A673 (cell line): ENCODE data around the gene STXBP4. TPM values are rescaled to one million over a fixed set of nuclear protein-coding genes. Genes with fewer than 3 reads are reported as not detected.

Source experiments
- BruUV-seq: library from RNA; stranded (reverse); fragments of 400-500 nt; replicated peaks from 2 replicates; lab custom pipeline; 2021; lab: Mats Ljungman, UMichigan
- CTCF ChIA-PET: fragments of 300-600 bp; sonication (Branson Sonifier 250); formaldehyde crosslinking; loops from one replicate; lab custom pipeline; 2022; ENCODE audit warnings: antibody characterized with exemption; lab: Charles Lee
- POLR2A ChIA-PET: fragments of 300-600 bp; sonication (Branson Sonifier 250); formaldehyde crosslinking; loops from one replicate; lab custom pipeline; 2022; ENCODE audit warnings: antibody characterized with exemption; ENCODE audit not compliant: low non-redundant PET; lab: Charles Lee
- DNase-seq: peaks from one replicate; pipeline ENCODE4 v3.0.0-alpha.2; 2015; ENCODE audit warnings: low spot score
- H3K27ac ChIP-seq: fragments of 200-600 bp; sonication (generic); 2 replicates; pipeline ENCODE4 v1.5.1; 2016; ENCODE audit warnings: mixed run types, low read depth, mild to moderate bottlenecking, mixed read lengths, antibody characterized with exemption, low read length; ENCODE audit not compliant: poor library complexity, severe bottlenecking
- H3K27me3 ChIP-seq: fragments of 200-600 bp; sonication (generic); replicated peaks from 2 replicates; pipeline ENCODE4 v1.6.1; 2017; ENCODE audit warnings: mixed run types, low read depth, mild to moderate bottlenecking, mixed read lengths, antibody characterized with exemption, low read length; ENCODE audit not compliant: insufficient read depth, poor library complexity
- H3K36me3 ChIP-seq: fragments of 200-600 bp; sonication (generic); 2 replicates; pipeline ENCODE4 v1.6.1; 2016; ENCODE audit warnings: mixed run types, mild to moderate bottlenecking, mixed read lengths, antibody characterized with exemption, low read length; ENCODE audit not compliant: insufficient read depth, poor library complexity, severe bottlenecking
- H3K4me1 ChIP-seq: fragments of 200-600 bp; sonication (generic); 2 replicates; pipeline ENCODE4 v1.6.1; 2017; ENCODE audit warnings: mixed run types, mild to moderate bottlenecking, mixed read lengths, antibody characterized with exemption, low read length; ENCODE audit not compliant: insufficient read depth, poor library complexity, severe bottlenecking
- H3K4me3 ChIP-seq: fragments of 200-600 bp; sonication (generic); 2 replicates; pipeline ENCODE4 v1.5.1; 2016; ENCODE audit warnings: low read depth, mixed run types, mild to moderate bottlenecking, mixed read lengths, low read length; ENCODE audit not compliant: poor library complexity, severe bottlenecking
- H3K9me3 ChIP-seq: fragments of 200-600 bp; sonication (generic); 2 replicates; pipeline ENCODE4 v1.6.1; 2016; ENCODE audit warnings: mixed run types, low read depth, mild to moderate bottlenecking, mixed read lengths, antibody characterized with exemption, low read length; ENCODE audit not compliant: poor library complexity, severe bottlenecking
- EZH2 ChIP-seq: fragments of 200-600 bp; sonication (generic); IDR thresholded peaks from 2 replicates; pipeline ENCODE4 v1.6.1; 2017; ENCODE audit warnings: borderline replicate concordance, low read depth, mild to moderate bottlenecking, mixed read lengths, antibody characterized with exemption, low read length; ENCODE audit not compliant: poor library complexity, severe bottlenecking
- intact Hi-C: fragments of 100-400 bp; cut with micrococcal nuclease; formaldehyde crosslinking; loops from one replicate; pipeline ENCODE4 v1.10.0; 2022; ENCODE audit not compliant: unreplicated experiment
- total RNA-seq: library from RNA; stranded (reverse); gene quantifications from 2 replicates; pipeline ENCODE4 v1.2.3, GENCODE V29; 2021
- TF ChIP-seq, protein P1 (sequence below): fragments of 300-800, 200-600 bp; sonication (generic); conservative IDR thresholded peaks from 2 replicates; pipeline ENCODE4 v1.5.1; 2017; ENCODE audit warnings: low read depth, mild to moderate bottlenecking, antibody characterized with exemption, low read length, moderate library complexity, mixed read lengths

Gene STXBP4
- total RNA-seq, 1 experiment from 2014 or later = 24.2 TPM

DNA sequence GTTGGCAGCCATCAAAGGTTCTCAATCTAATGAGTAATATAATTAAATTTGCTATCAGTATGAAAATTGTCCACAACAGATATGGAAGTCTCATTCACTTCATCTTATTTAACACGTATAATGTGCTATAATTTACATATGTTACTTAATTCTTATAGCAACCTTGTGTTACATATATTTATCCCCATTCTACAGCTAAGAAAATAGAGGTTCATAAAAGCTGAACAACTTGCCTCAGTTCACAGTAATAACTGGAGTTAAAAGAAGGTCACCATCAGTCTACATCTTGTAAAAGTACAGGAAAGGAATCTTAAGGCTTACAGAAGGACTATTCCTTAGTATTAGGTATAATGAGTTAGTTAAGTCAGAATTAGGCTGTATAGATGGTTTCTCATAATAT is 27.9 kb downstream of the STXBP4 start:
- Histone ChIP-seq H3K36me3 (peaks cover 4% of the 10 kb centered on the region), H3K27ac (no peak overlapping the region), H3K9me3 (no peaks in the 10 kb centered on the region), H3K27me3 (no peaks in the 10 kb centered on the region), H3K4me1 (no peaks in the 10 kb centered on the region), H3K4me3 (no peak overlapping the region)
- TF ChIP-seq, protein P1, sequence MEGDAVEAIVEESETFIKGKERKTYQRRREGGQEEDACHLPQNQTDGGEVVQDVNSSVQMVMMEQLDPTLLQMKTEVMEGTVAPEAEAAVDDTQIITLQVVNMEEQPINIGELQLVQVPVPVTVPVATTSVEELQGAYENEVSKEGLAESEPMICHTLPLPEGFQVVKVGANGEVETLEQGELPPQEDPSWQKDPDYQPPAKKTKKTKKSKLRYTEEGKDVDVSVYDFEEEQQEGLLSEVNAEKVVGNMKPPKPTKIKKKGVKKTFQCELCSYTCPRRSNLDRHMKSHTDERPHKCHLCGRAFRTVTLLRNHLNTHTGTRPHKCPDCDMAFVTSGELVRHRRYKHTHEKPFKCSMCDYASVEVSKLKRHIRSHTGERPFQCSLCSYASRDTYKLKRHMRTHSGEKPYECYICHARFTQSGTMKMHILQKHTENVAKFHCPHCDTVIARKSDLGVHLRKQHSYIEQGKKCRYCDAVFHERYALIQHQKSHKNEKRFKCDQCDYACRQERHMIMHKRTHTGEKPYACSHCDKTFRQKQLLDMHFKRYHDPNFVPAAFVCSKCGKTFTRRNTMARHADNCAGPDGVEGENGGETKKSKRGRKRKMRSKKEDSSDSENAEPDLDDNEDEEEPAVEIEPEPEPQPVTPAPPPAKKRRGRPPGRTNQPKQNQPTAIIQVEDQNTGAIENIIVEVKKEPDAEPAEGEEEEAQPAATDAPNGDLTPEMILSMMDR = no peak
- no peak for TF ChIP-seq EZH2
- DNase-seq = no peak
- CTCF ChIA-PET = no interaction called here
- POLR2A ChIA-PET = no interaction called here
- intact Hi-C loops = no loop called here
- BruUV-seq = no TSS peak

DNA sequence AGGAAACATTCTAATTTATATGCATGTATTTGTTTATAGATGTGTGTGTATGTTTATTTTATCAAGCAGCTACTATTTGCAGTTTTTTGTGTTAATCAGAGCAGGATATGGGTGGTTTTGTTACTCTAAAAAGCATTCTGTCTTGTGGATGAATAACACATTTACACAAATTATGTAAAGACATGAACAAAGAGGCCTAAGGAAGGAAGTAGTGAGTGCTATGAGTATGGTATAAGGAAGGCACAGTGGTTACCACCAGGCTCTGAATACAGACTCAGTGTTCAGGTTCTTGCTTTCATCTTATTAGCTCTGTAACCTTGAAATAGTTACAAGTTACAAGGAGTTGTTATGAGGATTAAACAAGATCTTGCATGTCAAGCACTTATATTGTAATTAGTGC is 33.9 kb downstream of the STXBP4 start:
- DNase-seq = no peak
- peaks cover 4% of the 10 kb centered on the region for H3K36me3 ChIP-seq
- no peak overlapping the region for H3K4me3 ChIP-seq
- intact Hi-C loops = no loop called here
- ChIA-PET CTCF (no interaction called here), POLR2A (interaction anchor here (0.6 kb wide), 1 partner anchor 10 kb away, joined by 3 read pairs; no protein-coding TSS in a partner anchor)
- H3K4me1 ChIP-seq = no peaks in the 10 kb centered on the region
- no peak for TF ChIP-seq EZH2
- TF ChIP-seq, protein P1 = no peak
- no peak overlapping the region for H3K27ac ChIP-seq
- no peaks in the 10 kb centered on the region for H3K27me3 ChIP-seq
- BruUV-seq = no TSS peak
- no peaks in the 10 kb centered on the region for H3K9me3 ChIP-seq

DNA sequence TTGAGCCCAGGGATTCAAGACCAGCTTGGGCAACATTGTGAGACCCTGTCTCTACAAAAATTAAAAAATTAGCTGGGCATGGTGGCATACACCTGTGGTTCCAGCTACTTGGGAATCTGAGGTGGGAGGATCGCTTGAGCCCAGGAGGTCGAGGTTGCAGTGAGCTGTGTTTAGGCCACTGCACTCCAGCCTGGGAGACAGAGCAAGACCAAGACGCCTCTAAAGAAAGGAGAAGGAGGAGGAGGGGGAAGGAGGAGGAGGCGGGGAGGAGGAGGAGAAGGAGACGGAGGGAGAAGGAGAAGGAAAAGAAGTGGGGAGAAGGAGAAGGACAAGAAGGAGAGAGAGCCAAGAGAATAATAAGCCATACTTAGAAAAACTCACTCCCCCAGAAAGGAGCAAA is 35.9 kb downstream of the STXBP4 start:
- no peak for DNase-seq
- Histone ChIP-seq H3K4me3 (no peak overlapping the region), H3K27ac (no peak overlapping the region), H3K4me1 (no peaks in the 10 kb centered on the region), H3K36me3 (peaks cover 4% of the 10 kb centered on the region), H3K9me3 (no peaks in the 10 kb centered on the region), H3K27me3 (no peaks in the 10 kb centered on the region)
- BruUV-seq = no TSS peak
- intact Hi-C loops = no loop called here
- CTCF ChIA-PET = no interaction called here
- TF ChIP-seq EZH2 = no peak
- TF ChIP-seq, protein P1 = no peak
- POLR2A ChIA-PET = no interaction called here
